Measurements from ENCODE around the gene SMIM29. TPM values are rescaled to one million over a fixed set of nuclear protein-coding genes. Genes with fewer than 3 reads are reported as not detected.
A peak's percentile ranks its signal among the peaks of the same experiment; 100 is the strongest.
"Not testable (repeated sequence)": the region's sequence is repeated elsewhere in the genome, so short reads cannot be mapped to it uniquely, and the experiment has no call there.

The SMIM29 gene
- total RNA-seq, 1 donor: 44.7 TPM

DNA sequence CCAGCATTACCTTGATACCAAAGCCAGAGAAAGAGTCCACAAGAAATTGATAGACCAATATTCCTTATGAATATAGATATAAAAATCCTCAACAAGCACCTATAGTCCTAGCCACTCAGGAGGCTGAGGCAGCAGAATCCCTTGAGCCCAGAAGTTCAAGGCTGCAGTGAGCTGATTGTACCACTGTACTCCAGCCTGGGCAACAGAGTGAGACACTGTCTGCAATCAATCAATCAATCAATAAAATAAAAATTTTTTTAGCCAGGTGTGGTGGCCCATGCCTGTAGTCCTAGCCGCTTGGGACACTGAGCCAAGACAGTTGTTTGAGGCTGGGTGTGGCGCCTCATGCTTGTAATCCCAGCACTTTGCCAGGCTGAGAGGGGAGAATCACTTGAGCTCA, 18.9 kb upstream of the SMIM29 start:
- no peak overlapping the region for H3K4me3 ChIP-seq (ENCODE audit: low read depth, low read length)
- no peak for DNase-seq (ENCODE audit: low read depth)
- TF ChIP-seq, protein P1, sequence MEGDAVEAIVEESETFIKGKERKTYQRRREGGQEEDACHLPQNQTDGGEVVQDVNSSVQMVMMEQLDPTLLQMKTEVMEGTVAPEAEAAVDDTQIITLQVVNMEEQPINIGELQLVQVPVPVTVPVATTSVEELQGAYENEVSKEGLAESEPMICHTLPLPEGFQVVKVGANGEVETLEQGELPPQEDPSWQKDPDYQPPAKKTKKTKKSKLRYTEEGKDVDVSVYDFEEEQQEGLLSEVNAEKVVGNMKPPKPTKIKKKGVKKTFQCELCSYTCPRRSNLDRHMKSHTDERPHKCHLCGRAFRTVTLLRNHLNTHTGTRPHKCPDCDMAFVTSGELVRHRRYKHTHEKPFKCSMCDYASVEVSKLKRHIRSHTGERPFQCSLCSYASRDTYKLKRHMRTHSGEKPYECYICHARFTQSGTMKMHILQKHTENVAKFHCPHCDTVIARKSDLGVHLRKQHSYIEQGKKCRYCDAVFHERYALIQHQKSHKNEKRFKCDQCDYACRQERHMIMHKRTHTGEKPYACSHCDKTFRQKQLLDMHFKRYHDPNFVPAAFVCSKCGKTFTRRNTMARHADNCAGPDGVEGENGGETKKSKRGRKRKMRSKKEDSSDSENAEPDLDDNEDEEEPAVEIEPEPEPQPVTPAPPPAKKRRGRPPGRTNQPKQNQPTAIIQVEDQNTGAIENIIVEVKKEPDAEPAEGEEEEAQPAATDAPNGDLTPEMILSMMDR (IDR thresholded peaks at IDR 0.05; ENCODE audit: insufficient read depth, low read length): no peak

DNA sequence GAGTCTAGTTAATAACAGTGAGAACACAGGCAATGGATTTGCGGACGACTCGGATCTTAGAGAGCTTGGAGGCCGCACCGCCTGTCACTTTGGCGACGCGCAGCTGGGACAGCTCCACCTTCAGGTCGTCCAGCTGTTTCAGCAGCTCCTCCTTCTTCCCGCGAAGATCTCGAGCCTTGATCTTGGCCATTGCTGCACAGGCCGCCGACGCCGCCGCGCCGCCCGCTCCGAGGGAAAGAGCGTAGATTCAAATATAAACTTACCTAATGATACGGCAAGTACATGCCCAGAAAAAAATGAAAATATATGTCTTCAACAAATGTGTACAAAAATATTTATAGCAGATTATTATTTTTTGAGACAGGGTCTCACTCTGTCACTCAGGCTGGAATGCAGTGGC, 14.7 kb upstream of the SMIM29 start:
- H3K4me3 ChIP-seq (ENCODE audit: low read depth, low read length); DNase-seq (ENCODE audit: low read depth): not testable (repeated sequence)

DNA sequence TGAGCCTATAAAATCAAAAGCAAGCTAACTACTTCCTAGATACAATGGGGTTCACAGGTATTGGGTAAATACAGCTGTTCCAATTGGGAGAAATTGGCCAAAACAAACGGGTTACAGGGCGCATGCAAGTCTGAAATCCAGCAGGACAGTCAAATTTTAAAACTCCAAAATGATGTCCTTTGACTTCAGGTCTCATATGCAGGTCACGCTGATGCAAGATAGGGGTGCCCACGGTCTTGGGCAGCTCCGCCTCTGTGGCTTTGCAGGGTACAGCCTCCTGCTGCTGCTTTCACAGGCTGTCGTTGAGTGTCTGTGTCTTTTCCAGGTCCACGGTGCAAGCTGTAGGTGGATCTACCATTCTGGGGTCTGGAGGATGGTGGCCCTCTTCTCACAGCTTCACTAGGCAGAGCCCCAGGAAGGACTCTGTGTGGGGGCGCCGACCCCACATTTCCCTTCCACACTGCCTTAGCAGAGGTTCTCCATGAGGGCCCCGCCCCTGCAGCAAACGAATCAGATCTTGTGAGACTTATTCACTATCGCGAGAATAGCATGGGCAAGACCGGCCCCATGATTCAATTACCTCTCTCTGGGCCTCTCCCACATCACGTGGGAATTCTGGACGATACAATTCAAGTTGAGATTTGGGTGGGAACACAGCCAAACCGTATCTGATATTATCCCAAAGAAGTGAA, 11.9 kb upstream of the SMIM29 start:
- TF ChIP-seq, protein P1 (IDR thresholded peaks at IDR 0.05; ENCODE audit: insufficient read depth, low read length): no peak
- H3K4me3 ChIP-seq (ENCODE audit: low read depth, low read length): no peak overlapping the region
- DNase-seq (ENCODE audit: low read depth): no peak

DNA sequence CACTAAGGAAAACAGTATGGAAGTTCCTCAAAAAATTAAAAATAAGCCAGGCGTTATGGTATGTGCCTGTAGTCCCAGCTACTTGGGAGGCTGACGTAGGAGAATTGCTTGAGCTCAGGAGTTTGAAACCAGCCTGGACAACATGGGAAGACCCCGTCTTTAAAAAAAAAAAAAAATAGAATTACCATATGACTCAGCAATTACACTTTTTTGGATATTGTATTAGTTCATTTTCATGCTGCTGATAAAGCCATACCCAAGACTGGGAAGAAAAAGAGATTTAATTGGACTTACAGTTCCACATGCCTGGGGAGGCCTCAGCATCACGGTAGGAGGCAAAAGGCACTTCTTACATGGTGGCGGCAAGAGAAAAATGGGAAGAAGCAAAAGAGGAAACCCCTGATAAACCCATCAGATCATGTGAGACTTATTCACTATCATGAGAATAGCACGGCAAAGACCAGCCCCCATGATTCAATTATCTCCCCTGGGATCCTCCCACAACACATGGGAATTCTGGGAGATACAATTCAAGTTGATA, 10.8 kb upstream of the SMIM29 start:
- no peak for DNase-seq (ENCODE audit: low read depth)
- no peak overlapping the region for H3K4me3 ChIP-seq (ENCODE audit: low read depth, low read length)
- TF ChIP-seq, protein P1 (IDR thresholded peaks at IDR 0.05; ENCODE audit: insufficient read depth, low read length): no peak

DNA sequence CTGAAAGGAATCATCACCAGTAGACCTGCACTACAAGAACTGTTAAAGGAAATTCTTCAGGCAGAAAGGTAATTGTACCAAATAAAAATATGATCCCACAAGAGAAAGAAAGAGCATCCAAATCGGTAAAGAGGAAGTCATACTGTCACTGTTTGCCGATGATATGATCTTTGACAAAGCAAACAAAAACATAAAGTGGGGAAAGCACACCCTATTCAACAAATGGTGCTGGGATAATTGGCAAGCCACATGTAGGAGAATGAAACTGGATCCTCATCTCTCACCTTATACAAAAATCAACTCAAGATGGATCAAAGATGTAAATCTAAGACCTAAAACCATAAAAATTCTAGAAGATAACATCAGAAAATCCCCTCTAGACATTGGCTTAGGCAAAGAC, 3.6 kb upstream of the SMIM29 start:
- not testable (repeated sequence) for H3K4me3 ChIP-seq (ENCODE audit: low read depth, low read length); DNase-seq (ENCODE audit: low read depth)

DNA sequence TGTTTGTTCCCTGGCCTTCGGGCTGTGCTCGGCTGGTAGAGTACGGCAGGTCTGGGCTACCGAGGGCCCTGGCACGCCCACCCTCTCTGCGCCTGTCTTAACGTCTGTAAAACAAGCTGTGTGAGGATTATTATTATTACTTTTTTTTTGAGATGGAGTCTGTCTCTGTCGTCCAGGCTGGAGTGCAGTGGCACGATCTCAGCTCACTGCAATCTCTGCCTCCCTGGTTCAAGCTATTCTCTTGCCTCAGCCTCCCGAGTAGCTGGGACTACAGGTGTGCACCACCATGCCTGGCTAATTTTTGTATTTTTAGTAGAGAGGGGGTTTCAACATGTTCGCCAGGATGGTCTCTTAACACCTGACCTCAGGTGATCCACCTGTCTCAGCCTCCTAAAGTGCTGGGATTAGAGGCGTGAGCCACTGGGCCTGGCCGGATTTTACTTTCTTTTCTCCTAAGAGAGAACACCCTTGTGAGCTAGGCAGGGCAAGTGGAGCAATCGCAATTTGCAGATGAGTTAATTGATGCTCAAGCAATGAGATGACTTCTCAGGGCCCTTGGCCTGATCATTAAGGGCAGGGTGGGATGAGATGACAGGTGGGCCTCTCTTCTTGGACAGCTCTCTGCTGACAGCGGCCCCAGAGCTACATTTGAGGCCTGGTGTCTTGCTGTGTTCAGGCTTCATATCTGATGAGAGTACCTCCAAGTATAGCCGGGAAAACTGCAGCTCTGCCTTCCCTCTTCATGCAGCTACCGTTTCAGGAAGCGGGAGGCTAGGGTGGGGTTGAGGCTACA, 859 bp upstream of the SMIM29 start:
- peak overlapping the region; percentile 79 for H3K4me3 ChIP-seq (ENCODE audit: low read depth, low read length)
- TF ChIP-seq, protein P1 (IDR thresholded peaks at IDR 0.05; ENCODE audit: insufficient read depth, low read length): no peak
- no peak for DNase-seq (ENCODE audit: low read depth)

DNA sequence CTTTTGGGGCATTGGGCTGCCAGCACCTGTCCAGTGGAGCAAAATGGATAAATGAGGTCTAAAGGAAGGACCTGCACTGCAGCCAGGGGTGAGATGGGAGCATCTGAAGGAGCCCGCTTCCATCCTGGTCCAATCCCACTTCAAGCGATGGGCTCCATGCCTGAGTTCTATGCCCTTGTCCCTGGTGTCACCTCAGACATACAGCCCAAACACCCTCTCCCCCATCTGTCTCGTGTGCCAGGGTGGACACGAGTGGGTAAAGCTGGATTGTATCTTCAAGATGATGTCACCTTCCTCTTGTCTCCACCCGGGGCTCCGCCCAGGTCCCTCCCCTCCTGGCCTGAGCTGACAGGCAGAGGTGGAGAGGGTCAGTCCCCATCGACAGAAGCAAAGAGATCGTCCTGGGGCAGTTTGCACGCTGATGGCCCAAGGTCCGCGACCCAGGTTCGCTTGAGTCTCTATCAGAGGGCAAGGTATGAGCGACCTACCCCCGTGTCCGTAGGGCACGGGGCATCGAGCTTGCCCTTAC, 544 bp downstream of the SMIM29 start:
- DNase-seq (ENCODE audit: low read depth): peak; percentile 28
- peak overlapping the region; percentile 90 for H3K4me3 ChIP-seq (ENCODE audit: low read depth, low read length)
- TF ChIP-seq, protein P1 (IDR thresholded peaks at IDR 0.05; ENCODE audit: insufficient read depth, low read length): no peak

Measured in fibroblast of the aortic adventitia (primary cell).